HFF-Myc (cell line): ENCODE data around the gene UBXN10.

Source experiments
- DNase-seq: peaks from one replicate; pipeline ENCODE4 v3.0.0-alpha.2; 2011; ENCODE audit warnings: low read depth; ENCODE audit errors: extremely low read depth
- H3K4me3 ChIP-seq: replicated peaks from 2 replicates; pipeline ENCODE4 v1.5.1; 2011; ENCODE audit warnings: low read depth, mild to moderate bottlenecking, control low read depth, low read length
- CTCF ChIP-seq: IDR thresholded peaks from 2 replicates; pipeline ENCODE4 v1.5.1; 2012; ENCODE audit warnings: mild to moderate bottlenecking, low read depth, low read length, control low read depth; ENCODE audit errors: missing control alignments

UBXN10 gene

GRCh38 chr1:20198918-20199317 lies 13.0 kb downstream of the UBXN10 start:
- DNase-seq = no peak

GRCh38 chr1:20199403-20199802 lies 13.5 kb downstream of the UBXN10 start:
- no peak overlapping the region for H3K4me3 ChIP-seq
- DNase-seq = no peak
- no peak for TF ChIP-seq CTCF

More at GRCh38 chr1:20198918-20199317, 13.0 kb downstream of the UBXN10 start:
- TF ChIP-seq CTCF = no peak
- no peak overlapping the region for H3K4me3 ChIP-seq

DNA sequence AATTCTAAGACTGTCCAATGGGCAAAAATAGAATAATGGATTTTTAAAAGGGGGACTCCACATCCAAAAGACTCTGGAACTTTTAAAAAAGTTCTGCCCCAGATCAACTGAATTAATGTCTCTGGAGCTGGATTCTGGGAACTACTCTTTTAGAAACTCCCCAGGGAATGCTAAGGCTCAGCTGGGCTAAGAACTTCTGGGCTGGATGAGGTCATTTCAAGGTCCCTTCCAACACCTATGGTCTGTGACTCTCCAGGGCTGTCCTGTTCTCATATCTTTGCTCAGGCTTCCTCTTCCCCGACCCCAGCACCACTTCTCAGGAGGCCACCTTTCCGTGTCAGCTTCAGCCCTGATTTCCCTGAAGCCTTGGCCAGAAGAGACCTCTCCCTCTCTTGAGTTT lies 13.9 kb downstream of the UBXN10 start:
- no peak for DNase-seq
- no peak overlapping the region for H3K4me3 ChIP-seq
- TF ChIP-seq CTCF = no peak

DNA sequence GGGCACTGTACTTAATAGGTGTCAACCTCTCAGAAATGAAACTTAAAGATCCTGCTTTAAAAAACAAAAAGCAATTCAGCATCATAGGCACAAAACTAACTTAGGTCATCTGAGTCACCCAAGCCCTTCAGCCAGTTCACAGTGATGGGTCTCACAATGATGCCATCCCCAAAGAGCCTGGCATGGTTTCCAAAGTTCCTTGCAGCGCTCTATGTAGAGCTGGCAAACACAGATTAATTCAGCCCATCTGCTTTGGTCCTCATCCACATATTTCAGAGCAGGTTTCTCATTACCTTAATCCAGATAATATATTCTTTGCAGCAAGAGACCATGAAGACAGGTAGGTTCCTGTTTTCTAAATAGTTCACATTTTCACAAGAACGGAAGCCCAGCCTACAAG lies 15.1 kb downstream of the UBXN10 start:
- no peak for DNase-seq
- no peak for TF ChIP-seq CTCF
- no peak overlapping the region for H3K4me3 ChIP-seq

DNA sequence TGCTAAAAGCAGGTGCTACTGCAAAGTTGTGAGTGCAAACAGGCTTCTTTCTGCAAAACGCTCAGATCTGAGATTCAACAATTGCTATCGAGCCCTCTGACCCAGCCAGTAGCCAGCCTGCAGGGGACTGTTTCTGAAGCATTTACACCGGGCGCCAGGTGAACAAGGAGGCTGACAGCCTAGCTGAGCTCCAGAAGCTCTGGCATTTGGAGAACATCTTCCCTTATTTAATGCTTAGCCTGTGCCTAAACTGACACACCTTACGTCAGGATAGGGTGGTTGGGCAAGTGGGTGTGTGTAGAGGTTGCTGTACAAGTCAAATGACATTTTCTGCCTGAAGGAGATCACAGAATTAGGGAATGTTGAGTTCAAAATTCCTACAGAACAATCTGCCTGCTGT lies 16.3 kb downstream of the UBXN10 start:
- H3K4me3 ChIP-seq = no peak overlapping the region
- no peak for DNase-seq
- no peak for TF ChIP-seq CTCF

- TF ChIP-seq CTCF = no peak
- DNase-seq = no peak
- no peak overlapping the region for H3K4me3 ChIP-seq
These were observed 21.6 kb downstream of the UBXN10 start for GRCh38 chr1:20207546-20207945.

DNA sequence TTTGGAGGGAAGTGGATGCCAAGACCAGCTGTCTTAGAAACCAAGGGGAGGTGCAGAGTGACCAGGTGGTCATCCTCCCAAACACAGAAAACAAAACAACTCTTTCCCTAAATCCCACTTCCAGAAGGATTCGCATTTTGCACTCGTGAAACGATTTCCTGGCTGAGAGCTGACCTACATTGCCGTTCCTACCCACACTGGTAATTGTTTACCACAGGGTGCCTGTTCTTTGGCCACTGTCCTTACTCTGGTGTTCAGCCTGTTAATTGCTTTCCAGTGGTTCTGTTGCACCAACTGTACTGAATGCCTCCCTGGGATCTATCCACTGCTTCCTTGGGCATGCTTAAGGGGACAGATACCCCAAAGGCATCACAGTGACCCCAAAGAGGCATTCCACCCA lies 23.6 kb downstream of the UBXN10 start:
- no peak for DNase-seq
- no peak for TF ChIP-seq CTCF
- H3K4me3 ChIP-seq = no peak overlapping the region
